Measurements from ENCODE around the gene SYT6. TPM values are rescaled to one million over a fixed set of nuclear protein-coding genes. Genes with fewer than 3 reads are reported as not detected.

Gene SYT6
- total and polyA plus RNA-seq, 10 of the 15 experiments (the other 5 are each of a cell fraction or from before 2014, with no cell fraction given) = 0.05 to 0.39 TPM; not detected in 8

DNA sequence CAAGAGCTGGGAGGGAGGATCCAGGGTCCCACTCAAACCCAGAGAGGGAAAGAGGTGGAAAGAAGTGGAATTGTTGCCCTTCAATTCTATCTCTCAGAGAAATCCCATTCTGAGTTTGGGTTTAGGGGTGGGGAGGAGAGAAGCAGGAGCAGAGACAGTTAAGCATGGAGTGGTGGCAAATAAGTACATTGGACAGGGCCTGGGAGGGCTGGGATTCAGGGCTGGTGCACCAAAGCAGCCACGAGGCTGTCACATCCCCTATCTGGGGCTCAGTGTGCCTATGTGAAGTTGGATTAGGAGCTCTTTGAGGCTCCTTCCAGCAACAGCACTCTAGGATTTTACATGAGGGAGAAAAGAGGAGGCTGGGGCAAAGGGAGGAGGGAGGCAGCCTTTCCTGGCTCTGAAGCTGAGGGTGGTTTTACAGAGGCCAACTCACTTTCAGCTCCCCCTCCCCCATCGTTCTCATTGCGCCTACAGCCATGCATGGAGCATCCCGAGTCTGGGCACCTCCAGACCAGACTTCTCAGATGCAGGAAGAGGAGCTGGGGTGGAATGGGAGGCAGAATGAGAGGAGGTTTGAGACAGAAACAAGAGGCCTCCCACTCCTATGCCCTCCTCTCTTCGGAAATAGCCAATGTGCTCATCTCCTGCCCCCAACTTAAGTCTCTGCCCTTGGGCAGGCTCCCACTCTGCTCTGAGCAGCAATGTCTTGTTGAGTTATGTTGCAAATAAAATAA is 3.0 kb upstream of the SYT6 start:
- no peaks in the 10 kb centered on the region for H3K79me2 ChIP-seq (ENCODE audit: control insufficient read depth, insufficient read depth, low read length)
- no peaks in the 10 kb centered on the region for H3K4me1 ChIP-seq (ENCODE audit: control insufficient read depth, insufficient read depth, low read length)
- ChIA-PET CTCF (no interaction called here), SMC1A (ENCODE audit: uncharacterized antibody, unreplicated experiment) (interaction anchor here (1.1 kb wide), 2 partner anchors 7 to 10 kb away, joined by 3 read pairs; no protein-coding TSS in a partner anchor), RAD21 (ENCODE audit: unreplicated experiment) (no interaction called here), POLR2A (no interaction called here)
- H3K9ac ChIP-seq (ENCODE audit: control insufficient read depth, insufficient read depth, low read length) = no peak overlapping the region
- TF ChIP-seq MTA2 (IDR thresholded peaks at IDR 0.05; ENCODE audit: low read depth) = no peak
- no peak for TF ChIP-seq CREB1 (IDR thresholded peaks at IDR 0.05; ENCODE audit: low read depth)
- TF ChIP-seq, protein P1, sequence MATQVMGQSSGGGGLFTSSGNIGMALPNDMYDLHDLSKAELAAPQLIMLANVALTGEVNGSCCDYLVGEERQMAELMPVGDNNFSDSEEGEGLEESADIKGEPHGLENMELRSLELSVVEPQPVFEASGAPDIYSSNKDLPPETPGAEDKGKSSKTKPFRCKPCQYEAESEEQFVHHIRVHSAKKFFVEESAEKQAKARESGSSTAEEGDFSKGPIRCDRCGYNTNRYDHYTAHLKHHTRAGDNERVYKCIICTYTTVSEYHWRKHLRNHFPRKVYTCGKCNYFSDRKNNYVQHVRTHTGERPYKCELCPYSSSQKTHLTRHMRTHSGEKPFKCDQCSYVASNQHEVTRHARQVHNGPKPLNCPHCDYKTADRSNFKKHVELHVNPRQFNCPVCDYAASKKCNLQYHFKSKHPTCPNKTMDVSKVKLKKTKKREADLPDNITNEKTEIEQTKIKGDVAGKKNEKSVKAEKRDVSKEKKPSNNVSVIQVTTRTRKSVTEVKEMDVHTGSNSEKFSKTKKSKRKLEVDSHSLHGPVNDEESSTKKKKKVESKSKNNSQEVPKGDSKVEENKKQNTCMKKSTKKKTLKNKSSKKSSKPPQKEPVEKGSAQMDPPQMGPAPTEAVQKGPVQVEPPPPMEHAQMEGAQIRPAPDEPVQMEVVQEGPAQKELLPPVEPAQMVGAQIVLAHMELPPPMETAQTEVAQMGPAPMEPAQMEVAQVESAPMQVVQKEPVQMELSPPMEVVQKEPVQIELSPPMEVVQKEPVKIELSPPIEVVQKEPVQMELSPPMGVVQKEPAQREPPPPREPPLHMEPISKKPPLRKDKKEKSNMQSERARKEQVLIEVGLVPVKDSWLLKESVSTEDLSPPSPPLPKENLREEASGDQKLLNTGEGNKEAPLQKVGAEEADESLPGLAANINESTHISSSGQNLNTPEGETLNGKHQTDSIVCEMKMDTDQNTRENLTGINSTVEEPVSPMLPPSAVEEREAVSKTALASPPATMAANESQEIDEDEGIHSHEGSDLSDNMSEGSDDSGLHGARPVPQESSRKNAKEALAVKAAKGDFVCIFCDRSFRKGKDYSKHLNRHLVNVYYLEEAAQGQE (IDR thresholded peaks at IDR 0.05; ENCODE audit: low read depth, low read length) = peak; percentile 53; the same call in 1 of the 2 replicates
- in situ Hi-C loops (cut with MboI) = no loop called here
- H3K27ac ChIP-seq (ENCODE audit: control insufficient read depth, insufficient read depth) = no peak overlapping the region
- no peaks in the 10 kb centered on the region for H3K36me3 ChIP-seq (ENCODE audit: control insufficient read depth in 2 of 2, insufficient read depth in 2 of 2, low read length in 1 of 2)
- H3K4me2 ChIP-seq (ENCODE audit: control insufficient read depth, insufficient read depth) = no peak overlapping the region
- WGBS (ENCODE audit: insufficient coverage, insufficient replicate concordance, low lambda C conversion rate, missing lambda C conversion rate) = 3% methylated on average over 5 of the region's 5 CpGs
- no peaks in the 10 kb centered on the region for H4K20me1 ChIP-seq (ENCODE audit: control insufficient read depth, insufficient read depth)
- H3K27me3 ChIP-seq (replicated peaks in 1 of 2; ENCODE audit: control insufficient read depth in 2 of 2, insufficient read depth in 2 of 2, low read length in 1 of 2) = peaks cover 11 to 21% of the 10 kb centered on the region in 2 experiments
- no peaks in the 10 kb centered on the region for H3K9me3 ChIP-seq (replicated peaks; ENCODE audit: control insufficient read depth, insufficient read depth, low read length)
- intact Hi-C loops (cut with micrococcal nuclease; ENCODE audit: unreplicated experiment) = no loop called here
- H2AFZ ChIP-seq (ENCODE audit: control insufficient read depth, low read depth, low read length) = no peak overlapping the region
- no peak for DNase-seq (ENCODE audit: low read depth, low spot score)
- no peak for ATAC-seq
- no peak for FAIRE-seq
- H3K4me3 ChIP-seq = no peak overlapping the region
- BruUV-seq (replicated peaks) = no TSS peak

Measured in GM12878 (cell line).